ENCODE measurements around the gene LEMD1. TPM values are rescaled to one million over a fixed set of nuclear protein-coding genes. Genes with fewer than 3 reads are reported as not detected.
A peak's percentile ranks its signal among the peaks of the same experiment; 100 is the strongest.
"Not testable (repeated sequence)": the region's sequence is repeated elsewhere in the genome, so short reads cannot be mapped to it uniquely, and the experiment has no call there.

The LEMD1 gene
- total RNA-seq, 1 donor from 2014 or later, result 0.70 TPM

DNA sequence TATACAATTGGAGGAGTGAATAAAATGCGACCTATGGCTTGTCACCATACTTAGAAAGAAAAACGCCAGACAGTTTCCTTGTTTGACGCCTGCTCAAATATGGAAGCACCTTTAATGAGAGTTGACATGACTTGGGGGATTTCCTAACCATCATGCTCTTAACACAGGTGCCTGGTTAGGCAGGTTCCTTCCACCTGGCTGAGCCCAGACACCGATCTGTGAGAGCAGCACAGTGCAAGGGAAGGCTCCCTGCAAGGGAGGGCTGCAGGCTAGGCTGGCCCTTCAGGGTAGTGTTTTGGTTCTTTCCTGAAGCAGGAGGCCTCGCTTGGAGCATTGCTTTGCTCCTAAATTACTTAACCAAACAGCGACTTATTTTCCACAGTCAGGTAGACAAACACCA, 40.6 kb downstream of the LEMD1 start:
- no peak for DNase-seq (ENCODE audit: low read depth)

DNA sequence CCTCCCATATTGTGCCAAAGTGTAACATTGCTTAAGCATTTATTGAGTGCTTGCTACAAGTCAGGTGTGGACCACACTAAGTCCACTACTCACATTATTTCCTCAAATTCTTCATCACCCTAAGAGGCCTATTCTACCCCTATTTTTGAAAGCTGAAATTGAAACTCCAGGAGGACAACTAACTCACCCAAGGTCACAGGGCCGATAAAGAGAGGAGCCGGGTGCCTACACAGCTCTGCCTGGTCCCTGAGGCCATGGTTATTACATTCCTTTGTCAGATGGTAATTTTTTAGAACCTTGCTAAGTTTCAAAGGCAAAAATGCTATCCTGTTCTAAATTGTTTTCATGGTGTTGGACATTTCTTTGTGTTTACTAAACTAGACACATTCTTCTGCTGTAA, 41.0 kb downstream of the LEMD1 start:
- DNase-seq (ENCODE audit: low read depth), result no peak

DNA sequence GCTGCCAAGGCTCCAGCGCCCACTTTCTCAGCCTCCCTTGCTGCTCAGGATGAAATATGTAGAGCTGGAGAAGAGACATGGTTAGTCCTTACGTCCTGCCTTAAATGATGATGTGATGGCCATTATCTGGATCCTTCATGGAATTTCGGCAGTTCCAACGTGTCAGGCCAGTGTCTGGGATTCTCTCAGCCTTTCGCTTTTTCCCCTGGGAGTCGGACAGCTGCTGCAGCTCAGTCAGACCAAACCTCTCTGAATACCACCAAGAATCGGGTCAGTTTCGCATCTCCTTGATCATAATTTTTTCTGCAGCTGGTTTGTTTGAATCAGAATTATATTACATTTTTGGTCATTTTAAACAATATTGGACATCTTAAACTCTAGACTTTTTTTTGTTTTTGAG, 42.8 kb downstream of the LEMD1 start:
- no peak for DNase-seq (ENCODE audit: low read depth)

DNA sequence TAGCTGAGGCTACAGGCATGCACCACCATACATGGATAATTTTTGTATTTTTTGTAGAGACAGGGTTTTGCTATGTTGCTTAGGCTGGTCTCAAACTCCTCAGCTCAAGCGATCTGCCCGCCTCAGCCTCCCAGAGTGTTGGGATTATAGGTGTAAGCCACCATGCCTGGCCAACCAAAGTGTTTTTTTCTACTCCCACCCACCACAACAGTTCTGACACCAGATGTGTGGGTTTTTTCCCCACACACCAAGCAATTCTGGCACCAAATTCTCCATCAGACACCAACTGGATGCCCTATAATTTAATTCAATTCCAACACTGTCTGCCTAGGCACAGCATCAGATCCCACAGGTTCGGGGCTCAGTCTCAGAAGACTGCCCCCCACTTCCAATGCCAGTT, 44.5 kb downstream of the LEMD1 start:
- DNase-seq (ENCODE audit: low read depth), result no peak

DNA sequence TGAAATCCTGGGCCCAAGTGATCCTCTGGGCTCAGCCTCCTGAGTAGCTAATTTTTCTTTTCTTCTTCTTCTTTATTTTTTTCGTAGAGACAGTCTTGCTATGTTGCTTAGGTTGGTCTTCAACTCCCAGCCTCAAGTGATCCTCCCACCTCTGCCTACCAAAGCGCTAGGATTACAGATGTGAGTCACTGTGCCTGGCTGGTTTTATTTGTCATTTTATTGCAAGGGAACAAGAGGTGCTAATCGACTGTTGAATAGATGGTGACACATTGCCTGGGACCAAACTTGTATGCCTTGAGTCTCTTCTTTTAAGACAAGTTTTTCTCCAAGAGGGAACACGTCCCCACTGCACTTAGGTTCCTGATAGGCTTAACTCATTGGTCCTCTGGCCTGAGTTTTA, 45.1 kb downstream of the LEMD1 start:
- peak; percentile 46 for DNase-seq (ENCODE audit: low read depth)

DNA sequence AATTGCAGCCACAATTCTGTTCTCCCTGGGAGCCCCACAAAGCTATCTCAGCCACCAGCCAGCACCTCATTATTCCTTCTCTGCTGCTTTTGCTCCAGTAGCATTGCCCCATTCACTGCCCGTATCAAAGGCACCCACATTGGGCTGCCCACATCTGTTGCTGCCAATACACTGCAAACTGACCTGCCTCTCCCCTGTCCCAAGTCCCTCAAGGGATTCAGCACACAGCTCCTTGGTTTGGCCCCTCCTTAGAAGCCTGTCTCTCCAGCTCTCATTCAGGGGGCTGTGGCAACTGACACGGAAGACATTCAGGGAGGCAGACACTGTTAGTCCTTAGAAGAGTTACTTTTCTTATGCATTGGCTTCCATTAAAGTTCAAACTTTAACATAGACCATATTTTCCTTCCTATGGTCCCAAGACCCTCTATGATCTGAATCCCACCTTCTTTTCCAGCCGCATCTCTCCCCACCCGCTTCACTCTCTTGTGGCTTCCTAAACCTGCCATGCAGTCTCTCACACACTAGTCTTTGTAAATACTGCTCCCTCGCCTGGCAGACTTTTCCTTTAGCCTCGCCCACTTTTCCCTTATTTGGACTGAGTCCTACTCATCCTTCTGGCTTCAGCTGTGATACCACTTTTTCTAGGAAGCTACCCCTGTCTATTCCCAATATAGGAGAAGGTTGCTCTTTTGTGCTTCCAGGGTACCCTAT, 45.9 kb downstream of the LEMD1 start:
- DNase-seq (ENCODE audit: low read depth), result peak; percentile 40

DNA sequence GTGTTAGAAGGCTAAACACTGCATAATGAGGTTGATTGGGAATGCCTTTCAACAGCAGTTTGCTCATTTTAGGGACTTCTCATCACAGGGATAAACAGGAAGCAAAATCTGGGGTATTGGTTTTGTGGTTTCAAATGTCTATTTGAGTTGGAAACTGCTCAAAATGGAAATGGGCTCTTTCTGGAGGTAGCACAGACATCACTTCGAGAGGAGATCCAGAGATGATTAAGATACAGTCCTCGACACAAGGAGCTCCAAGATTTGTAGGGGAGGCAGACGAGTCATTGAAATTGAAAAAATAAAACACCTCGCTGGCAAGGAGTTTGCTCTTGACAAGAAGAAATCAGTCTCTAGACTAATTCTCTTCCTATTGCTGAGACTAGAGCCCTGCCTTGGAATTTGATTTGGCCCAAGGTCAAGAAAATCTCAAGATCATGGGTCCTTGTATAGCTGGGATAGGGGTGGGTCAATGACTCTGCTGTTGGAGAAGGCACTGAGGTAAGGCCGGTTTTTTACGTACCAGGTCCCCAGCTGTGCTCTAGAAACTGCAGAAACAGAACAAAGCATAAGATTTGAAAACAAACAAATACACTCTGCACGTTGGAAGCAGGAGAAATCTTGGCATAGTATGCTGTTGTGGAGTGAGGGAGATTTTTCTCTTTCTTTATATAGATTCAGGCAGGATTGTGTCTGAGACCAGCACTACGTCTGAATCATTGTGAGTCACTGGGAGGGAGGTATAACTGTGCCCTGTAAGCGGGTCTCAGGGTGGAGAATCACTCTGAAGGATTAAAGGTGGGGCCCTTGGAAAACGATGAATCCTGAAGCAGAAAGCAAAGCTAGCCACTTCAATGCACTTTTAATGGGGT, 47.4 kb downstream of the LEMD1 start:
- DNase-seq (ENCODE audit: low read depth), result peak; percentile 62

DNA sequence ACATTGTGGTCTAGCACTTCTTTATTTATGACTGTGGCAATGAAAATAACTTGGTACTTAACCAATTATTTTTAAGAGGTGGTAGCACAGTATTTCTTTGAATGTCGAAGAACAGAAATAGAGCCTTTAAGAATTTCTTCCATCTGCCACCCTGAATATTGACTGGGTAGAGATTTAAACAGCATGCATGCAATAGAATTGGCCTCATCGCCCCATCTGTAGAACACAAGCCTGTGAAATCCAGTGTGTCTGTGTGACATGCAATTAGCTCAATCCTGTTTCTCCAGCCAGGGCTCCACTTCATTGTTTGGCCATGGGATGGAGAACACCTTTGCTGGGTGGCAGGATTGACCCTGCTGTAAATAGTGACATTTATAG, 48.1 kb downstream of the LEMD1 start:
- DNase-seq (ENCODE audit: low read depth), result no peak

DNA sequence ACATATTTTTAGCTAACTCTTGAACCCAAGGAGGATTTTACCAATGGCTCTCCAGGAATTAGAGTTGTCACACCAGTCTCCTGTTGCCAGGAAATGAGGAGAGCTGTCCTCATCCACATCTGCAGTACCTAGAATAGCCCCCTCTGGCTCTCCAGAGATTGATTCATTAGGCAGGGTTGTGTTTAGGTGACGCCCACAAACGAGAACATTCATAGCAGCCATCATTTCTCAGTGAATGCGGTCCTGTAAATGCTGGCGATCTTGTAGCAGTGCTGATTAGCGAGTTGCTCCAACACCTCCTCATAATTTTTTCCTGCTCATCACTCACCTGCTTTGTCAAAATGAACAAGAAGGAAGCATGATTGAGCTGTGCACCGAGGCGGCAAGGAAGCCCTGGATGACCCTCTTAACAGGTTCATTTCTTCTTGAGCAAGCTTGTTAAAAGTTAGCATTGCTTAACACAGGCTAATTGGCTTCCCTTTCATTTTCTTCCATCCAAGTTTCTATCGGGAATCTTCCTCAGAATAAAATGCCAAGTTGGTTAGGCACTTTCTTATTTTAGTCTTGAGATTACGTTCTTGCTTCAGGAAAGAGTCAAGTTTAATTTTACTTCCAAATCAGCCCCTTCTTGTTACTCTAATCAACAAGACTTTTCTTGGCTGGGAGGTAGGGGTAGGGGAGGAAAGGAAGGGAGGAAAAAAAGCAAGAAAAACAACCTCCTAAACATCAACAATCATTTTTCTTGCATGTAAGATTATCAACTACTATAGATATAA, 48.6 kb downstream of the LEMD1 start:
- peak; percentile 15 for DNase-seq (ENCODE audit: low read depth)

DNA sequence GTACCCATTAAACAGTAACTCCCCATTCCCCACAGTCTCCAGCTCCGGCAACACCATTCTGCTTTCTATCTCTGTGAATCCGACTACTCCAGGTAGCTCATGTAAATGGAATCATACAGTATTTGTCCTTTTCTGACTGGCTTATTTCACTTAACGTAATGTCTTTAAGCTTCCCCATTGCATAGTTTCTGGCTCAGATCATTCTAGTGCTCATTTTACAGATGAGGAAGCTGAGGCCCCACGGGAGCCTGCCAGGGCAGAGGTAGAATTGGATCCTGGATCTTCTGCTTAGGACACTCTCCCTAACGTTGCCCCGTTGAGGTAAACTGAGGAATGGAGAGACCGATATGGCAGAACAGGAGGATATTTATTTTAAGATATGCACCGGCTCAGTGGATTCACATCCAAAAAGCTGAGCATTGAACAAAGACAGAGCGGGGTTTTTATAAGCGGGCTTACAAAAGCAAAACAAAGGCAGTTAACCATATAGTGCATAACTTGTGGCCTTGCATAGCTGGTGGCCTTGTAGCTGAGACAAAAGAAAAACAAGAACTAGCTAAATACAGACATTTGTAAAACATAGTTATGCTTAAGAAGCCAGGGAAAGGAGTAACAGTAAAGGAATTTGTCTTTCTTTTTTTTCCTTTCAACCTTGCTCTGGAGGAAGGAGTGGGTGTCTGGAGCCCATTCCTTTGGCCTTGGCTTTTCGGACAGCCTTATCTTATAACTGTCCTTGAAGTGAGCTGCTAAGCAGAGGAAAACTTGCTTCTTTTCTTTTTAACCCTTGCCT, 49.8 kb downstream of the LEMD1 start:
- DNase-seq (ENCODE audit: low read depth), result no peak

DNA sequence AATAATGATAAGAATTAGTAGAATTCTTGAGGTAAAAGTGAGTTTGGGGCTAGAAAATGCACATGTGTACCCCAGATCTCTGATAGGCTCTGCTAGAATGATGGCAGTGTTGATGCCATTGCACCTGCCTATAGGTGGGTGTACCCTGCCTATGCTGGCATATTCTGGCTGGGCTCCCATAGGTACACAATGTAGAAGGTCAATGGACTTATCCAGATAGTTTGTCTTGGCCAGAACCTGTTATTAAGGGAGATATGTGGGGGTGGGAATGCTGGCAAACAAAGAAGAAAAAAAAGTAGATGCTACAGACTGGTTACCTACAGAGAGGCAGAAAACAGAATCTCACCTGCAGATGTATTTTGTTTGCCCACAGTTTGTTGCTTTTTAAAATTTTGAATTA, 51.1 kb downstream of the LEMD1 start:
- DNase-seq (ENCODE audit: low read depth), result no peak

DNA sequence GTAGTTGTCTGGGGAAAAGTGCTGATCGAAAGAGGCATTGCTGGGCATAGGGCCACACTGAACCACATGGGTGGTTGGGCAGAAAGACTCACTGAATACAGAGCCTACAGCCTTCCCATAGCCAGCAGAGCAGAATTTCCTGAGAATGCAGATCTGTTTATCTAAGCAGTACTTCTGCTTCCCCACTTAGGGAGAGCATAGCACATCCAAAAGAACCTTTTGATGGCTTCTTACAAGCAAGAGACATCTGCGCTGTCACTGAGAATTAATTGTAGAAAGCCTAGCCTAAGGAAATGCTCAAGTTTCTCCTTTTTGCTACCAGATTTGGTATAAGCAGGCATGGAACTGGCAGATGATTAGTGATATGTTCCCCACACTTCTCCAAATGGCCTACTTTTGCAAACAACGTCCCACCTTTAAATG, 52.1 kb downstream of the LEMD1 start:
- peak; percentile 16 for DNase-seq (ENCODE audit: low read depth)

DNA sequence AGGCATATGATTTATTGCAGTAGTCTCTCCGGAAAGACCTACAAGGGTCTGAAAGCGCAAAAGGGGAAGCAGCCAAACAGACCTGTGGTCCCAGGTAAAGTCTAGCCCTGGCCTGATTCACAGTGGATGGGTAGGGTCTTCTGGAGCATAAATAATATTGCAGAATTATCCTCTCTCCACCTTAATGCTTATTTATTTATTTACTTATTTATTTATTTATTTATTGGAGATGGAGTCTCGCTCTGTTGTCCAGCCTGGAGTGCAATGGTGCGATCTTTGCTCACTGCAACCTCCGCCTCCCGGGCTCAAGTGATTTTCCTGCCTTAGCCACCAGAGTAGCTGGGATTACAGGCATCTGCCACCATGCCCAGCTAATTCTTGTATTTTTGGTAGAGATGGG, 53.4 kb downstream of the LEMD1 start:
- no peak for DNase-seq (ENCODE audit: low read depth)

DNA sequence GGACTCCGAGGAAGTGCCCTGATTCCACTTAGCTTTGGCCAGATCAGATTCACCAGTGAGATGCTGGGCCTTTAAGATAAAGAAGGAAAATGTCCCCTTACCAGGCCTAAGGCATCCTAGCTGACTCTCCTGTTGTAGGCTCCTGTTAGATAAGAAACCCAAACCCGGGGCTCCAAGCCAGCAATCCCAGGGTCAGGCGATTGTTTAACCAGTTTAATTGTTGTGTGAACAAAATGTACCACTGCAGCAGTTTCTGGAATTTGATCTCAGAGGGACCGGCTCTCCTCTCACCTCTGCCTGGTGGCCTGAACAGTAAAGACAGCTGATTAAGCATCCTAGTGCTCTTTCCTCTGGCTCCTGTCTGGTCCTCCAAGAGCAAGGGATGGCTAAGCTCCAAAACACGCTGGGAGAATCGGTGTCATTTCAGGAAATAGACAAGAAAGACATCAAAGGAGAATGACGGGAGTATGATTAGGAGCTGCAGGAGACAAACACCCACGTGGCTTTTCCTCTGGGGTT, 55.9 kb downstream of the LEMD1 start:
- peak; percentile 57 for DNase-seq (ENCODE audit: low read depth)

DNA sequence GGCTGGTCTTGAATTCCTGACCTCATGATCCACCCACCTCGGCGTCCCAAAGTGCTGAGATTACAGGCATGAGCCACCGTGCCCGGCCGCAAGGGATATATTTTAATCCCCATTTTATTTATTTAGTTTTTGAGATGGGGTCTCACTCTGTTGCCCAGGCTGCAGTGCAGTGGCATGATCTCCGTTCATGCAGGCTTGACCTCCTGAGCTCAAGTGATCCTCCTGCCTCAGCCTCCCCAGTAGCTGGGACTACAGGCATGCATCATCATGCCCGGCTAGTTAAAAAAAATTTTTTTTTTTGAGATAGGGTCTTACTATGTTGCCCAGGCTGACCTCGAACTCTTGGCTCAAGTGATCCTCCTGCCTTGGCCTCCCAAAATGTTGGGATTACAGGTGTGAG, 56.8 kb downstream of the LEMD1 start:
- DNase-seq (ENCODE audit: low read depth), result not testable (repeated sequence)

DNA sequence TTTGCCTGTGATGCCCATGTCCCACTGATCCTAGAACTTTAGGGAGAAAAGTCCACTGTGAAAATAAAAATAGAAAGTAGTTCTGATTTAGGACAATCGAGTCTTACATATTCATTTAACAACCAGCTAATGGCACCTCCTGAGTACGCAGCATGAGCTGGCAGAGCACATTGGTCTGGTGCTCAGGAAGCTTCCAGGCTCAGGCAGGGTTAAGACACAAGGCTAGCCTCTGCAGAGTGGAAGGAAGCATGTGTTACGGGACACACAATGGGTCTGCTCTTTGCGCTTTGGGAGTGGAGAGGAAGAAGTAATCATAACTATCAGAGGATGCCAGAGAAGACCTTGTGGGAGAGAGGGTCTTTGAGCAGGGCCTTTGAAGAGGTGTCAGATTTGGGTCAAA, 61.0 kb downstream of the LEMD1 start:
- no peak for DNase-seq (ENCODE audit: low read depth)

DNA sequence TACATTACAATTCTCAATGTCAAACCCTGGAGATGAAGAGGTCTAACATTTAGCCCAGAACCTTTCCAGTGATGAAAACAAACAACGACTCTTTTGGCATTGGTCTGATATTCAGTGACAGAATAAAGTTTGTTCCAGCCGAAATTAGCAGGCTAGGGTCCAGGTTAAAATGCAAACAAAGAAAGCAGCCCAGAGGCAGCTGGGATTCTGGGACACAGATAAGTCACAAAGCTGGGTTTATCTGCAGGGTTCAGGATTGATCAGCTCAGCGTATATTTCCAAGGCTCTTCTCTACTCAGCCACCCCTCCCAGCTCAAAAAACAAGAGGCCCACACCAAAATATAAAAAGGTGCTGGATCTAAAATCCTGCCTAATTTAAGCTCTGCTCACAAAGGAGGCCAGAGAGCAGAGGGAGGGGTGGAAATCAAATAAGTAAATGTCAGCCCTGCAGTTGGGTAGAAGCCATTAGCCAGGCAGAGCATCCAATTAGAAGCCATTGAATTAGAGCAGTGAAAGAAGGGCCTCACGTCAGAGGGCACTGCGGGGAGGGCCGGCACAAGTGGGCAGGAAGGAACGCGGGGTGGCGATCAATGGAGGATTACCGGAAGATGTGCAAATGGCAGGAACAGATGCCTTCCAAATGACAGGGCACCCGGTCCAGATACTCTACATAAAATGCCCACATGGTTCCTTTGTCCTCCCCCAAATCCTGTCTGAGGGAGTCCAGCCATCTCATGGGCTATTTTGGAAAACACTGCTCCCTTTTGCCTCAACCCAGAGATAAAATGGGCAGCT, 61.9 kb downstream of the LEMD1 start:
- DNase-seq (ENCODE audit: low read depth), result no peak

DNA sequence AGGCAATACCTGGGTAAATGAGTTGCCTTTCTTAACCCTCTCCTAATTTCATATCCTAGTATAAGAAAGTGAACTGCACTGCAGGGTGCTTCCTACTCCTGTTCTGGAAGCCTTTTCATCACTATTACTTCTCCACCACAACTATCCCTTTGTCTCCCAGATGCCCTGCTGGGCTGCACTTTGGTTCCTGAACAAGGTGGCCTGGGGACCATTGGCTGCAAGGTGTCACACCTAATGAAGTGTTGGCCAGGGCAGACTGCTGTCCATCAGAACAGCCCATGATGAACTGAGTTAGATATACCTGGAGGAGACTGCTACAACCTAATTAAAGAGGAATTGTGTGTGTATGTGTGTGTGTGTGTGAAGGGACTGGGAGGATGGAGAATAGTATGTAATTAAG, 63.3 kb downstream of the LEMD1 start:
- DNase-seq (ENCODE audit: low read depth), result no peak

DNA sequence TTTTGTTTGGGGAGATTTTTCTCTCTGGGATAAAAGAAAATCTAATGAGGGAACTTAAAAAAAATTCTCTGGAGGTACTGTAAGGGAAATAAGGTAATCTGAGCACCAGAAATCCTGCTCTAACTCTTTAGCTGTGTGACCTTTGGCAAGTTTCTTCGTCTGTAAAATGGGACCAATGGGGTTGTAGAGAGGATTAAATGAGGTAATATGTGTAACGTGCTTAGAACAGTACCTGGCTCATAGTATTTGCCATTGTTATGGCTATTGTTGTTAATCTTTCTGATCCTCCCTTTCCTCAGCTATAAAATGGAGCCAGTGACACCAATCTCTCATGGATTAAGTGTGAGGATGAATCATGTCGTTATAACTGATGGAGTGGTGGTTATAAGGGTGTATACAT, 64.3 kb downstream of the LEMD1 start:
- DNase-seq (ENCODE audit: low read depth), result no peak

DNA sequence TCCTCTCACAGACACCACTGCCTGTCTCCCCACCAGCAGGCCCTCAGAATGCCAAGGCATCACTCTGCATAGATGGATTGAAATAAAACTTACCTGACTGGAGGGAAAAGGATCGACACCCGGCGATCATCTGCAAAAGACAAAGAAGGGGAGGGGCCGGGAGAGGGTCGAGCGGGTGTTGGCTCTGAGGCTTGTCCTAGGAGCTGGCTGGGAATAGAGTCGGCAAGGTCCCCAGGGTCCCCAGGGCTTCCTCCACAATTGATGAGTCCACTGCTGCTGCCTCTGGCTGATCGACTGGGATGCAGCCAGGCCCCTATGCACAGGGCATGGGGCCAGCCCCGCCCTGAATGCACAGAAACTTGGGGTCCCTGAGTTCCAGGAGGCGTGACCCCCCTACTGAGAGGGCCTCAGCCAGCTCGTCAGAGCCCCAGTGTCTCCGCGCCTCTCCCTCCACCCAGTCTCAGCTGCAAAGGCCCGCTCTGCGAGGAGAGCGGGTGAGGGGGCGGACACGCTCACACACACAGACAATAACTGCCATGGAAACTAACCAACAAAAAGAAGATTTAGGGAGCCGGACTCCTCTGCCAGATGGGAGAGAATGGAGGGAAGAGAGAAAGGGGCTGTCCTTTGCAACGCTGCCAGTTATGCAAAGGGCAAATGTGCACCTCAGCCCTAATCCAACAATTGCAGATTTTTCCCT, 65.3 kb downstream of the LEMD1 start, which contains the start of gene KLHDC8A:
Gene KLHDC8A (minus strand): TSS at position 483 of the 700 bp plus-strand sequence. CDS start 13,318 bp downstream, outside the sequence.
- DNase-seq (ENCODE audit: low read depth), result peak; percentile 26
